ENCODE measurements around the gene RABGAP1.

Gene RABGAP1

GRCh38 chr9:123011380-123011779, 70.6 kb downstream of the RABGAP1 start:
- no peak for DNase-seq

GRCh38 chr9:123011878-123012528, 71.2 kb downstream of the RABGAP1 start:
- DNase-seq = no peak

GRCh38 chr9:123016631-123017030, 75.8 kb downstream of the RABGAP1 start:
- no peak for DNase-seq

GRCh38 chr9:123020796-123021195, 80.0 kb downstream of the RABGAP1 start:
- DNase-seq = no peak

GRCh38 chr9:123026425-123026824, 85.6 kb downstream of the RABGAP1 start:
- DNase-seq = no peak

- no peak for DNase-seq
These were observed 86.7 kb downstream of the RABGAP1 start for GRCh38 chr9:123027517-123027916.

GRCh38 chr9:123028136-123028535, 87.3 kb downstream of the RABGAP1 start:
- no peak for DNase-seq

- no peak for DNase-seq
These were observed 88.2 kb downstream of the RABGAP1 start for GRCh38 chr9:123028973-123029372.

- DNase-seq = no peak
These were observed 91.1 kb downstream of the RABGAP1 start for GRCh38 chr9:123031963-123032362.

GRCh38 chr9:123033352-123033751, 92.5 kb downstream of the RABGAP1 start, which contains the start of gene GPR21:
GPR21 (plus strand) TSS chr9:123033667; CDS start chr9:123034567, 900 bp downstream.
- no peak for DNase-seq

GRCh38 chr9:123033864-123034601, 93.2 kb downstream of the RABGAP1 start:
- DNase-seq = no peak

- DNase-seq = no peak
These were observed 94.2 kb downstream of the RABGAP1 start for GRCh38 chr9:123034881-123035510.

GRCh38 chr9:123035791-123036190, 95.0 kb downstream of the RABGAP1 start:
- no peak for DNase-seq

- DNase-seq = no peak
These were observed 96.2 kb downstream of the RABGAP1 start for GRCh38 chr9:123036893-123037545.

- DNase-seq = no peak
These were observed 98.9 kb downstream of the RABGAP1 start for GRCh38 chr9:123039617-123040219.

- DNase-seq = no peak
These were observed 100.0 kb downstream of the RABGAP1 start for GRCh38 chr9:123040801-123041200.

GRCh38 chr9:123041489-123041888, 100.7 kb downstream of the RABGAP1 start:
- DNase-seq = no peak

GRCh38 chr9:123043081-123043939, 102.5 kb downstream of the RABGAP1 start:
- no peak for DNase-seq

GRCh38 chr9:123044586-123044985, 103.8 kb downstream of the RABGAP1 start:
- no peak for DNase-seq

GRCh38 chr9:123046406-123047195, 105.8 kb downstream of the RABGAP1 start:
- no peak for DNase-seq

GRCh38 chr9:123048748-123049147, 107.9 kb downstream of the RABGAP1 start:
- no peak for DNase-seq
